Endodermal cell (in vitro differentiated cells): ENCODE measurements around the gene MGAT3. TPM values are rescaled to one million over a fixed set of nuclear protein-coding genes. Genes with fewer than 3 reads are reported as not detected.

Experiments
- DNase-seq: peaks from one replicate; pipeline ENCODE4 v3.0.0-alpha.2; 2017
- H3K27ac ChIP-seq: 2 replicates; pipeline ENCODE4 v1.5.1; 2013; ENCODE audit warnings: mild to moderate bottlenecking, low read depth, low read length, moderate library complexity
- H3K27me3 ChIP-seq: 2 replicates; pipeline ENCODE4 v1.6.1; 2013; ENCODE audit warnings: mild to moderate bottlenecking, low read length, moderate library complexity; ENCODE audit not compliant: insufficient read depth, control insufficient read depth, poor library complexity, severe bottlenecking
- H3K36me3 ChIP-seq: 2 replicates; pipeline ENCODE4 v1.7.0; 2013; ENCODE audit warnings: mild to moderate bottlenecking, low read length, moderate library complexity; ENCODE audit not compliant: control insufficient read depth, insufficient read depth
- H3K4me1 ChIP-seq: one replicate; pipeline ENCODE4 v1.7.0; 2013; ENCODE audit warnings: low read length; ENCODE audit not compliant: control insufficient read depth, insufficient read depth
- H3K4me3 ChIP-seq: 2 replicates; pipeline ENCODE4 v1.5.1; 2013; ENCODE audit warnings: mild to moderate bottlenecking, low read length, moderate library complexity
- H3K9ac ChIP-seq: 2 replicates; pipeline ENCODE4 v1.6.1; 2013; ENCODE audit warnings: mild to moderate bottlenecking, low read length, moderate library complexity; ENCODE audit not compliant: poor library complexity, severe bottlenecking; ENCODE audit errors: extremely low read depth
- H3K9me3 ChIP-seq: 2 replicates; pipeline ENCODE4 v1.6.1; 2013; ENCODE audit warnings: mild to moderate bottlenecking, low read length, moderate library complexity; ENCODE audit not compliant: control insufficient read depth
- H3K27ac Mint-ChIP-seq: 2 replicates; pipeline ENCODE4 v1.8.0; 2020; ENCODE audit warnings: mixed read lengths
- H3K27me3 Mint-ChIP-seq: 2 replicates; pipeline ENCODE4 v1.8.0; 2021; ENCODE audit warnings: mild to moderate bottlenecking, mixed read lengths; ENCODE audit not compliant: insufficient read depth
- H3K36me3 Mint-ChIP-seq: 2 replicates; pipeline ENCODE4 v1.8.0; 2020; ENCODE audit warnings: low read depth, mixed read lengths
- H3K4me1 Mint-ChIP-seq: 2 replicates; pipeline ENCODE4 v1.8.0; 2020; ENCODE audit warnings: mixed read lengths
- H3K4me3 Mint-ChIP-seq: 2 replicates; pipeline ENCODE4 v1.8.0; 2020; ENCODE audit warnings: mild to moderate bottlenecking, moderate library complexity, mixed read lengths
- H3K9me3 Mint-ChIP-seq: 2 replicates; pipeline ENCODE4 v1.8.0; 2020; ENCODE audit warnings: mild to moderate bottlenecking, mixed read lengths
- CTCF ChIP-seq: fragments of 200-600 bp; sonication (generic); conservative IDR thresholded peaks from 2 replicates; pipeline ENCODE4 v1.5.0; 2021; ENCODE audit warnings: antibody characterized with exemption, mild to moderate bottlenecking
- WGBS, 2 experiments: methylation state at CpG; one replicate each; pipeline versions ENCODE4 v1.1.5 to v1.1.7; 2013; ENCODE audit warnings: missing lambda C conversion rate in 2 of 2, mixed read lengths in 1 of 2; ENCODE audit not compliant: insufficient coverage in 1 of 2, insufficient read length in 1 of 2; 5-methylcytosine and 5-hydroxymethylcytosine counted together
- total RNA-seq, 2 donors: library from RNA; stranded (reverse); fragmentation: NEBNext Ultra II Directional in 1 of 2; extraction: Animal tissue kit (Norgen Biotek cat#: 25700) in 1 of 2; gene quantifications; 2 replicates in 1 of 2; 3 replicates in 1 of 2; pipeline ENCODE4 v1.2.1, GENCODE V29; 2021

Gene MGAT3
- total RNA-seq, 2 donors from 2014 or later = 9.0 to 16.7 TPM

- Mint-ChIP-seq H3K4me1 (peaks cover 24% of the 10 kb centered on the region), H3K36me3 (peaks cover 33% of the 10 kb centered on the region), H3K9me3 (no peaks in the 10 kb centered on the region), H3K4me3 (peak within 1 kb of the TSS; percentile 87), H3K27me3 (peaks cover 46% of the 10 kb centered on the region), H3K27ac (peak within 1 kb of the TSS; percentile 91)
- peak; percentile 99 for DNase-seq
- H3K27ac ChIP-seq = peak within 1 kb of the TSS; percentile 32
- peak within 1 kb of the TSS; percentile 57 for H3K9ac ChIP-seq
- WGBS, 2 experiments = 0 to 1% methylated on average over 33 to 58 of the region's 58 CpGs
- peak within 1 kb of the TSS; percentile 96 for H3K4me3 ChIP-seq
- no peaks in the 10 kb centered on the region for H3K27me3 ChIP-seq
- peaks cover 21% of the 10 kb centered on the region for H3K4me1 ChIP-seq
- H3K36me3 ChIP-seq = peaks cover 39% of the 10 kb centered on the region
- no peak for TF ChIP-seq CTCF
- no peaks in the 10 kb centered on the region for H3K9me3 ChIP-seq
Observed at GRCh38 chr22:39502109-39502788, 45.4 kb downstream of the MGAT3 start, which contains the start of gene MIEF1. MIEF1 (plus strand) TSS chr22:39502290; CDS start chr22:39511295, 9,005 bp downstream.

DNA sequence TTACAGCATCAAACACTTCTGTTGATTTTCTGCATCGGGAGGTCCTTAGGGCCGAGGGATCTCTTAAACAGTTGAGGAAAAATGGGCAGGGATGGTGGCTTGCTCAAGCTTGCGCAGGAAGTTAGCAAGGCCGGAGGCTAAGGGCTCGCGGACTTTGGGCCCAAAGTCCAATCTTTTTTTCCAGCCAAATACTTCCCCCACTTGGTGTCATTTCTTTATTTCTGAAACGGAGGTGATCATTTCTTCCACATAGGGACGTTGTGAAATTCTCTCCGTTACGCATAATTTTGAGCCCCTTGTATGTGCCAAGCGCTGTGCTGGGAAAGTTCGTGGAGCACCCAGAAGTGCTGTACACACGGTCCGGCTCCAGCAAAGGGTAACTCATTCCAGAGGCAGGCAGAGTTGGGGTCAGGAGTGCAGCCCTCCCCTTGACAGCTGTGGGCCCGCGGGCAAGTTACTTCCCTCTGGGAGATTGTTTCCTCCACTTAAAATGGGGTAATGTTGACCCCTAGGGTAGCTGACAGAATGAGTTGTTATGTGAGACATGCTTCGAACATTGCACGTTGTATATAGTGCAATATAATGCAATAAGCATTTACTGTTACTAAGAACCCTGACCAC lies 46.1 kb downstream of the MGAT3 start:
- Histone ChIP-seq H3K27me3 (no peaks in the 10 kb centered on the region), H3K4me1 (peaks cover 21% of the 10 kb centered on the region), H3K9ac (peak overlapping the region; percentile 57), H3K9me3 (no peaks in the 10 kb centered on the region), H3K4me3 (peak overlapping the region; percentile 96), H3K27ac (peak overlapping the region; percentile 32), H3K36me3 (peaks cover 44% of the 10 kb centered on the region)
- 34 to 36% methylated on average over 13 to 17 of the region's 18 CpGs for WGBS, 2 experiments
- DNase-seq = no peak
- peaks cover 24% of the 10 kb centered on the region for H3K4me1 Mint-ChIP-seq
- H3K27ac Mint-ChIP-seq = no peak overlapping the region
- H3K4me3 Mint-ChIP-seq = peak overlapping the region; percentile 87
- H3K9me3 Mint-ChIP-seq = no peaks in the 10 kb centered on the region
- H3K36me3 Mint-ChIP-seq = peaks cover 36% of the 10 kb centered on the region
- TF ChIP-seq CTCF = no peak
- peaks cover 44% of the 10 kb centered on the region for H3K27me3 Mint-ChIP-seq

DNA sequence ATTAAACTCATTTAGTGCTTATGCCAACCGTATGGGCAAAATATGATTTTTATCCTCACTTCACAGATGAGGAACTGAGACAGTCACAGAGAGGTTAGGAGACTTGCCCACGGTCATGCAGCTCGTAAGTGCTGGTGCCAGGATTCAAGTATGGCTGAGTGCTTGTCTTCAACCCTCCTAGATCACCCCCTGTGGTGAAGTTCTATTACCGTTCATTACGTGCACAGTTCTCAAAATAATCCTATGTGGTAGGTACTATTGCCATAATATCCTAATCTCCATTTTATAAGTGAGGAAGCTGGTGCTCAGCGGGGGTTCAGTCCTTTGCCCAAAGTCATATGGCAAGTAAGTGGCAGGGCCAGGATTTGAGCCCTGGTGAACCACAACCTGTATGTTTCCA lies 46.8 kb downstream of the MGAT3 start:
- no peaks in the 10 kb centered on the region for H3K9me3 ChIP-seq
- no peaks in the 10 kb centered on the region for H3K9me3 Mint-ChIP-seq
- no peak for DNase-seq
- peaks cover 51% of the 10 kb centered on the region for H3K36me3 ChIP-seq
- peak overlapping the region; percentile 96 for H3K4me3 ChIP-seq
- H3K36me3 Mint-ChIP-seq = peaks cover 43% of the 10 kb centered on the region
- no peak overlapping the region for H3K9ac ChIP-seq
- peaks cover 24% of the 10 kb centered on the region for H3K4me1 Mint-ChIP-seq
- H3K4me1 ChIP-seq = peaks cover 16% of the 10 kb centered on the region
- no peak for TF ChIP-seq CTCF
- H3K27ac Mint-ChIP-seq = no peak overlapping the region
- 86 to 93% methylated on average over 4 to 5 of the region's 6 CpGs for WGBS, 2 experiments
- peak overlapping the region; percentile 87 for H3K4me3 Mint-ChIP-seq
- no peak overlapping the region for H3K27ac ChIP-seq
- H3K27me3 Mint-ChIP-seq = peaks cover 44% of the 10 kb centered on the region
- no peaks in the 10 kb centered on the region for H3K27me3 ChIP-seq
